A673 (cell line): ENCODE results near the gene ISYNA1.

Experiments used
- EZH2 ChIP-seq: fragments of 200-600 bp; sonication (generic); IDR thresholded peaks from 2 replicates; pipeline ENCODE4 v1.6.1; 2017; ENCODE audit warnings: borderline replicate concordance, low read depth, mild to moderate bottlenecking, mixed read lengths, antibody characterized with exemption, low read length; ENCODE audit not compliant: poor library complexity, severe bottlenecking
- TF ChIP-seq, protein P1 (sequence below): fragments of 300-800, 200-600 bp; sonication (generic); conservative IDR thresholded peaks from 2 replicates; pipeline ENCODE4 v1.5.1; 2017; ENCODE audit warnings: low read depth, mild to moderate bottlenecking, antibody characterized with exemption, low read length, moderate library complexity, mixed read lengths

DNA sequence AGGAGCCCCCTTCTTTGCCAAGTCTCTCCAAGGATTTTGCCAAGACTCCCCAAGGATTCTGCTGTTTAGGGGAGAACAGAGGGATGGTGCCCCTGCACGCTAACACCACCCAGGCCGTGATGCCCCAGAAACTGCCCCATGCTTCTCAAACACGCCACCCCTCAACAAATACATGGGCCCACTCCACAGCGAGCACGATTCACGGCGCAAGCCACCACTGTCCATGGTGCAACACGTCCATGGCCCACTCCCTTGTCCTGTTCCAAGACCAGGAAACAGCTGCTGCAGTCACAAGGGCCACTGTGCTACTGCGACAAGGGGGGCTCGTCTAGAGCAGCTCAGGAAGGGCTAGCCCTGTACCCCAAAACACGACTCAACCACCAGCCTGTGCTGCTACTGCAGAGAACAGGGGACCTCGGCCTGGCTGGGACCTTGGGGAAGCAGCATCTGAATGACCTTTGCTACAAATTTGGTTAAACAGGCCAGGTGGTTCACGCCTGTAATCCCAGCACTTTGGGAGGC, 36.5 kb upstream of the ISYNA1 start:
- TF ChIP-seq, protein P1, sequence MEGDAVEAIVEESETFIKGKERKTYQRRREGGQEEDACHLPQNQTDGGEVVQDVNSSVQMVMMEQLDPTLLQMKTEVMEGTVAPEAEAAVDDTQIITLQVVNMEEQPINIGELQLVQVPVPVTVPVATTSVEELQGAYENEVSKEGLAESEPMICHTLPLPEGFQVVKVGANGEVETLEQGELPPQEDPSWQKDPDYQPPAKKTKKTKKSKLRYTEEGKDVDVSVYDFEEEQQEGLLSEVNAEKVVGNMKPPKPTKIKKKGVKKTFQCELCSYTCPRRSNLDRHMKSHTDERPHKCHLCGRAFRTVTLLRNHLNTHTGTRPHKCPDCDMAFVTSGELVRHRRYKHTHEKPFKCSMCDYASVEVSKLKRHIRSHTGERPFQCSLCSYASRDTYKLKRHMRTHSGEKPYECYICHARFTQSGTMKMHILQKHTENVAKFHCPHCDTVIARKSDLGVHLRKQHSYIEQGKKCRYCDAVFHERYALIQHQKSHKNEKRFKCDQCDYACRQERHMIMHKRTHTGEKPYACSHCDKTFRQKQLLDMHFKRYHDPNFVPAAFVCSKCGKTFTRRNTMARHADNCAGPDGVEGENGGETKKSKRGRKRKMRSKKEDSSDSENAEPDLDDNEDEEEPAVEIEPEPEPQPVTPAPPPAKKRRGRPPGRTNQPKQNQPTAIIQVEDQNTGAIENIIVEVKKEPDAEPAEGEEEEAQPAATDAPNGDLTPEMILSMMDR: no peak
- TF ChIP-seq EZH2: no peak
